ENCODE measurements around the gene DCAF6.
A peak's percentile ranks its signal among the peaks of the same experiment; 100 is the strongest.
"Not testable (repeated sequence)": the region's sequence is repeated elsewhere in the genome, so short reads cannot be mapped to it uniquely, and the experiment has no call there.

DCAF6 gene, protein sequence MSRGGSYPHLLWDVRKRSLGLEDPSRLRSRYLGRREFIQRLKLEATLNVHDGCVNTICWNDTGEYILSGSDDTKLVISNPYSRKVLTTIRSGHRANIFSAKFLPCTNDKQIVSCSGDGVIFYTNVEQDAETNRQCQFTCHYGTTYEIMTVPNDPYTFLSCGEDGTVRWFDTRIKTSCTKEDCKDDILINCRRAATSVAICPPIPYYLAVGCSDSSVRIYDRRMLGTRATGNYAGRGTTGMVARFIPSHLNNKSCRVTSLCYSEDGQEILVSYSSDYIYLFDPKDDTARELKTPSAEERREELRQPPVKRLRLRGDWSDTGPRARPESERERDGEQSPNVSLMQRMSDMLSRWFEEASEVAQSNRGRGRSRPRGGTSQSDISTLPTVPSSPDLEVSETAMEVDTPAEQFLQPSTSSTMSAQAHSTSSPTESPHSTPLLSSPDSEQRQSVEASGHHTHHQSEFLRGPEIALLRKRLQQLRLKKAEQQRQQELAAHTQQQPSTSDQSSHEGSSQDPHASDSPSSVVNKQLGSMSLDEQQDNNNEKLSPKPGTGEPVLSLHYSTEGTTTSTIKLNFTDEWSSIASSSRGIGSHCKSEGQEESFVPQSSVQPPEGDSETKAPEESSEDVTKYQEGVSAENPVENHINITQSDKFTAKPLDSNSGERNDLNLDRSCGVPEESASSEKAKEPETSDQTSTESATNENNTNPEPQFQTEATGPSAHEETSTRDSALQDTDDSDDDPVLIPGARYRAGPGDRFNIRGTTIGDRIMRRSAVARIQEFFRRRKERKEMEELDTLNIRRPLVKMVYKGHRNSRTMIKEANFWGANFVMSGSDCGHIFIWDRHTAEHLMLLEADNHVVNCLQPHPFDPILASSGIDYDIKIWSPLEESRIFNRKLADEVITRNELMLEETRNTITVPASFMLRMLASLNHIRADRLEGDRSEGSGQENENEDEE

DNA sequence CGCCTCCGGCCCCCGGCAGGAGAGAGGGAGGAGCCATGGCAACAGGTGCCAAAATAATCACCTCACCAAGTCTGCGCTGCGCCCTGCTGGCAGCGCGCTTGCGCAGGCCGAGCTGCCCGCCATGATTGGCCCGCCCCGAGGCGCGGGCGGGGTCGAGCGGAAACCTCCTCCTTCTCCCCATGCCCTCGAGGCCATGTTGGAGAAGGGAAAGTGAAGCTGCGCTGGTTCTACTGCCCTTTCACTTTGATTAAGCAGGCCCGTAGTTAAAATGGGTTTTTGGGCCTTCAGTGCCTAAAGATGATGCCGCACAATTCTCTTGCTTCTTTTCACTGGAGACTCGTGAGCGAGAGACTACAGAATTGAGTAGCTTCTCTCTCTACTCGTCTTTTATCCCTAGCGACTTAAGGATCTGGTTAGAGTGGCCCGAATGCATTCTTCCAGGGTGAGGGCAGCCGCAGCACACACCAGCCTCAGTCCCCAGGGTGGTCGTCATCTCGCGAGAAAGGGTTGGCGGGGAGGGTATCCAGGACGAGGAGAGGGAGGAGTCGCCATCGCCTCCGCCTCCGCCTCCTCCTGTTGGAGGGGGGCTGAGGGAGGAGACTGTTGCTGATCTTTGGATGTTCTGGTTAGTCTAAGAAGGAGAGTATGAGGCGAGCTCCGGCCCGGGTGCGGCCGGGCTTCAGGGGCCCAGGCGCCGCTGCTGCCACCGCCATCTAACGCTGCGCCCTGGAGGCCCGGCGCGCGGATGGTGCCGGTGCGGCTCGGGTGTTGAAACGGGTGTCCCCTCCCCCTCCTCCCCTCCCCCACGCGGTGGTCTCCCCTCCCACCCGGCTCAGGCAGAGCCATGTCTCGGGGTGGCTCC, at the start of gene DCAF6:
Gene DCAF6 (plus strand): TSS at position 616 of the 862 bp plus-strand sequence. CDS start 229 bp downstream, at position 845.
- DNase-seq (ENCODE audit: low spot score) = peak; percentile 100

DNA sequence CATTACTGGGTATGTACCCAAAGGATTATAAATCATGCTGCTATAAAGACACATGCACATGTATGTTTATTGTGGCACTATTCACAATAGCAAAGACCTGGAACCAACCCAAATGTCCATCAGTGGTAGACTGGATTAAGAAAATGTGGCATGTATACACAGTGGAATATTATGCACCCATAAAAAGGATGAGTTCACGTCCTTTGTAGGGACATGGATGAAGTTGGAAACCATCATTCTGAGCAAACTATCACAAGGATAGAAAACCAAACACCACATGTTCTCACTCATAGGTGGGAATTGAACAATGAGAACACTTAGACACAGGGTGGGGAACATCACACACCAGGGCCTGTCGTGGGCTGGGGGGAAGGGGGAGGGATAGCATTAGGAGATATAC, 49.3 kb upstream of the DCAF6 start:
- not testable (repeated sequence) for DNase-seq (ENCODE audit: low spot score)

DNA sequence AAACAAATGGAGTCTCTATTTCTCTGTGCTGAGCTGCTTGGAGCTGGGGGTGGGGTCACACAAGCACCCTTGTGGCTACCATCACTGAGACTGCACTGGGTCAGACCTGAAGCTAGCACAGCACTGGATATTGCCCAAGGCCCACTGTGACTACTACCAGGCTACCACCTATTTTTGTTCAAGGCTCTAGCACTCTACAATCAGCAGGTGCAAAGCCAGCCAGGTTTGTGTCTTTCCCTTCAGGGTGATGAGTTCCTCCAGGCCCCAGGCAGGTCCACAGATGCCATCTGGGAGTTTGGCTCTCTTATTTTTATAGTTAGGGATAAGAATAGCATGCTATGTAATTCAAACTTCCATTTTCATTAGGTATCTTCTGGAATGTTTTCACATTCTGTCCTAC, 46.1 kb upstream of the DCAF6 start:
- DNase-seq (ENCODE audit: low spot score) = no peak

DNA sequence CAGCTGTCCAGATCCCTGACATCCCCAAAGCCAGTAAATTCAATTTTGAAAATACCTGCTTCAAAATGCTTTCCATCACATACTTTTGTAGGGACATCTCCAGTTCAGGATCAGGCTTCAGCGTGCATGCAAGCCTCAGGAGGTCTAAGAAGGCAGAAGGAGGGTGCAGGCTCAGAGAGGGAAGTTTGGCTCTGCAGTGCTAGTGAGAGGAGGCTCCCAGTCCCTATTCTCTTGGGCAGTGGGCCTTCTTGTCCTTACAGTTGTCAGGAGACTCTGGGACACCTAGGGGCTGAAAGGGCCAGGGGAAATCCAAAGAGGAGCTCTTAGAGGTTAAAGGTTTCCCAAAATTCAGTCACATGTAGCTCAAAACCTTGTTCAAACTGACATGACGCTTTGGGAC, 42.7 kb upstream of the DCAF6 start:
- DNase-seq (ENCODE audit: low spot score) = no peak

DNA sequence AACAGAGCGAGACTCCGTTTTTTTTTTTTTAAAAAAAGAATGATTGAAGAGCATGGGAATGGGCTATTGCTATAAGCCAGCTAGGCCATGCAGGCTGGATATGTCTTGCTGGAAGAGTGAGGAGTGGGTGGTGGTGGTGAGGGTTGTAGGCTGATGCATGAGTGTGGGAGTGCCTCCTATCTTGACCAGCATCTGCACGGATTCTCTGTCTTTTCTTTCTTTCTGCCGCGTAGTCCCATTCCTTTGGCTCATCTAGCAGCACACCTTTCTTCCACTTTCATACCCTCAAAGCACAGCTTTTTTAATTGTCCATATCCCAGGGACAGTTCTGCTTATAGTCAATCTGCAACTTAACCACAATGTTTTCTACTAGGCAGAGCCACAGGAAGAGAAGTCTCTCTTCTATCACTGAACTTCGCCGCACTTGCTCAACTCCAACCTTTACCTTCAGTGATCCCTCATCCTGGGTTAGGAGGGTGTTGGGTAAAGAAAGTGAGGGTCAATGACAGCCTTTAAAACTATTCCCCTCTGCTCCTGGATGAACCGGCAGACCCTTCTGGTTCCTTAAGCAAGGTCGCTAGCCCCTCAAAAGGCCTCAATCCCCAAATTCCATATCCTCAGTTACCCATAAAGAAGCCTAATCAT, 37.8 kb upstream of the DCAF6 start:
- no peak for DNase-seq (ENCODE audit: low spot score)

DNA sequence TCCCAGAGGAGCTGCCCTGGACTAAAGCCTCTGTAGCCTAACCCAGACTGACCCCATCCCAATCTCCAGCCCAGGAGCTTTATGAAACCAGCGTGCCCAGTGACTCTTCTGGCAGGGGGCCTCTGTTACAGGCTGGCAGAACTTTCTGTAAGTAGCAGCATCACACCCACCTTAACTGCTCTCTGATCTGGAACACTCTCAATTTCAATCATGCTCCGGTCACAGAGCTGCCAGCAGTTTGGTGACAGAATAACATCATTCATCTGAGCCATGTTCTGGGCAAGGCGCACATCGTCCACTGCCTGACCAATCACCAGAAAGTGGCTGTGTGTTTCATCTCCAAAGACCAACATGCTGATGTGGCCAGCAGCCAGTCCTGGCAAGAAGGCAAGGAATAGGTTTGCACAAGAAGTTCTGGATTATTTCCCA, 37.2 kb upstream of the DCAF6 start:
- DNase-seq (ENCODE audit: low spot score) = no peak

DNA sequence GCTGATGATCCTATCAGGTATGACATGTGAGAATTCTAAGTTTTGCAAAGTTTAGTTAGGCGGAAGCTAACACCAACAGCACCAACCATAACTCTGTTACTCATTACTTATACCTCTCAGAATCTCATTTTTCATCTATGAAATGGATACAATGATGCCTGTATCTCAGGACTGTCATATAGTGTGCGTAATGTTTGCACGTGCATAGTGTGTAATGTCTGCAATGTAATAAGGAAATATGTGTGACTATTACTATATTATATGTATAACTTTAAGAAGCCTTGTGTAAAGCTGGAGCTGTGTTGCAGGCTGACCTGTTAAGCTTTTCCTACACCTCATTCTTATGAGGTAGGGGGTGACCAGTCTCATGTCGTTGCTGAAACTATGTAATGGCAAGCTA, 35.6 kb upstream of the DCAF6 start:
- no peak for DNase-seq (ENCODE audit: low spot score)

DNA sequence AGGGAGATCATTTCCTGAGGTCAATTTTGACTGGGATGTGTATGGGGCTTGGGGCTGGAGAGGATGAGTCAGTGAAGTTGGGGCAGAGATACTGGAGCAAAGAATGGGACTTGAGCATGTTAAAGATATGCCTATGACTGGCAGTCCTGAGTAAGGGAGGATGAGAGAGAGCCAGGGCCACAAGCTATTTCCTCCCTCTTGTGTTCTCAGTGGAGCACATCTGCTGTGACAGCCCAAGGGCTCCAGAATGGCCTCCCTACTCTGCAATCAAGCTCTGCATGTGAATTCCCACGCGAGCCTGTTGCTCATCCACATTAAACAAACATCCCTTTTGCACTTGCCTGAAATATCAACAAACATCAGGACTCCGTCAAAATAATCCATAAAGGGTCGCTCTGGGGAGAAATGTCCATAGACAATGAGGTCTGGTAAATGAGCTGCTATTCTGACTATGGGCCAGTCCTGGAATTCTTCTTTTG, 31.8 kb upstream of the DCAF6 start:
- no peak for DNase-seq (ENCODE audit: low spot score)

DNA sequence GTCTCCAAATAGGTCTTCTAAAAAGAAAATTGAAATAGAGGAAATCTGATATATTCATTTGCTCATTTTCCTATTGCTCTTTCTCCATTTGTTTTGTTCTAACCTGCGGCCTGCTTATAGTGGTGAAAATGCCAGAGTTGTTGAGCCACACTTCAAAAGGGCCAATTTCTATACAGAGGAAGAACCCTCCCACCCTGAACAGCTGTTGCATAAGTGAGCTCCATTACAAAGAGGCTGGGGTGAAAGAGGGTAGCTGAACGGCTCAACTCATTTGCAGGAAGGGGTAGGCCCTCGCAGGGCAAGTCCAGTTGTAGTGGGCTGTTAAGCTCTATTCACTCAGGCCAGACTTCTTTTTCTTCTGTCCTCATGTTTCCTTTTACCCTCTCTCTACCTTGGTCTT, 31.3 kb upstream of the DCAF6 start:
- DNase-seq (ENCODE audit: low spot score) = no peak

DNA sequence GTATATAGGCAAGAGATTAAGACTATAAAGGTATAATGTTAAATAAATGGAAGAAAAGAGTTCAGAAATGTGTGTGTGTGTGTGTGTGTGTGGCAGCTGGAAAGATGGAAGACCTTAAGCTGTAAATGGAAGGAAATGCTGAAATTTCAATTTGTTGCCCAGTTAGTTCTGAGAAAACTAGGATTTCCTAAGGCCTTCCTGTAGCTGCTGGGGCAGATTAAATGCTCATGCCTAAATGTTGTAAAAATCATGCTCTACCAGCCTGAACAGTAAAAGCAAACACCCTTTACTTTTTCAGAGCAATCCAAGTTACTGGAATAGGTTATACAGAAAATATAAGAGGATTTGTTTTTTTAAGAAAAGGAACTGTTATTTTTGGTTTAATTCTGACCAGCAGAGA, 30.8 kb upstream of the DCAF6 start:
- DNase-seq (ENCODE audit: low spot score) = no peak

DNA sequence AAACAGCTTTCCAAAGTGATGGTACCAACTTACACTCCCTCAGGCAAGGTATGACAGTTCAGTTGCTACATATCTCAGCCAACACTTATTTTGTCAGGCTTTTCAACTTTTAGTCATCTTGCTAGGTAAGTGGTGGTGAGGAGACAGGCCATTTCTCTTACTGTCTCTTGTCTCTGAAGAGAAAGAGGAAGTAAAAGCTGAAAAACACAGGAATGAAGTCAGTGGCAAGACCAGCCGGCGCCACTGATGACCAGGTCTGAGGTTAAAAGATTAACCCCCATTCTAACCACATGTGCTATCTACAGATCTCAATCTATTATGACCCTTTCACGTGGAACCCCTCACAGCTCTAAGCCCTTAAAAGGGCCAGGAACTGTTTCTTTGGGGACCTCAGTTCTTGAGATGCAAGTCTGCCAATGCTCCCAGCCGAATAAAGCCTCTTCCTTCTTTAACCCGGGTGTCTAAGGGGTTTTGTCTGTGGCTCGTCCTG, 26.7 kb upstream of the DCAF6 start:
- peak; percentile 27 for DNase-seq (ENCODE audit: low spot score)

DNA sequence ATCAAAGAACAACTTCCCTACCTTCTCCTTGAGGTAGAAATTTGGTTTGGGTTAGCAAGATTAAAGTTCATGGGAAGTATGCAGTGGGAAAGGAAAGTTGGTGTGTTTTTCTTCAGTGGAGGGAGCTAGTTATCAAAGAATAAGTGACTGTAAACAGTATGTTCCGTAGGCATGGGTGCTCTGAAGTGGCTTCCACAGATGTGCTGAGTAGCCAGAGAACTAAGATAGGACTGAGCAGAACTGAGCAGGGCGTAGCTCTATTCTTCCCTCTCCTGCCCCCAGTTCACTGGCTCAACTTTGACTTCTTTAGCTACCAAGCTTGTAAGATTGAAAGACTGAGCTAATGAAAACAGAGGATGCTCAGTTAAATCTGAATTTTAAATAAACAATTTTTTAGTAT, 26.0 kb upstream of the DCAF6 start:
- DNase-seq (ENCODE audit: low spot score) = no peak

DNA sequence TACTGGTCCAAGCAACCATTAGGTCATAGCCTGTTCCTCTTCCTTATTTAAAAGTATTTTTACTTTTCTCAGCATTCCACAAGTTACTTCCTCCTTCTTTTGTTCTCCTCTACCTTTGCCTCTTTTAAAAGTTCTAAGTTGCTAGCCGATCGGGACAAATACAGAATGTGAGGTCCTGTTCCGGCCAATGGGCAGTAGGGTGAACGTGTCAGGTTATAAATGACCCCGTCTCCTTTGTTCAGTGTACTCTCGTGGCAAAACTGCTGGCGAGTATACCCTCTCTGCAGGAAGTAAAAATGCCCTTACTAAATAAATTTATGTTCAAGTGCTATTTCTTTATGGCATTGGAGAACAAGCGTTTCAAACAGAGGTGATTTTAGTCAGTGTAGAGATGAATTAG, 25.1 kb upstream of the DCAF6 start:
- DNase-seq (ENCODE audit: low spot score) = no peak

DNA sequence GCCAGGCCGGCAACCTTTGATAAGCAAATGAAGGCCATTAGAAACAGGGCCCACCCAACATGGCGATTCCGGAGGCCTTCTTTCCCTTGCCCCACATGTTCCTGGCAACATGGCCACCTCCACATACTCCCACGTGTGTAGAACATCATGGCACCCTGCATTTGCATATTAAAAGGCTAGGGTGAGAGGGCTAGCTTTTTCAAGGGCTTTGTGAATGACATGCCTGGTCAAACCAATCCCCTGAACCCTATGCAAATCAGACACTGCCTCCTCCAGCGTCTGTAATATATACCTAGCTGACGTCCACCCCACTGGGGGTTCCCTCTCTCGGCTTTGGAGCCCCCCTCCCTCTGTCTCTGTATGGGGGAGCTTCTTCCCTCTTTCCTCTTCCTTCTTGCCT, 24.2 kb upstream of the DCAF6 start:
- DNase-seq (ENCODE audit: low spot score) = no peak

DNA sequence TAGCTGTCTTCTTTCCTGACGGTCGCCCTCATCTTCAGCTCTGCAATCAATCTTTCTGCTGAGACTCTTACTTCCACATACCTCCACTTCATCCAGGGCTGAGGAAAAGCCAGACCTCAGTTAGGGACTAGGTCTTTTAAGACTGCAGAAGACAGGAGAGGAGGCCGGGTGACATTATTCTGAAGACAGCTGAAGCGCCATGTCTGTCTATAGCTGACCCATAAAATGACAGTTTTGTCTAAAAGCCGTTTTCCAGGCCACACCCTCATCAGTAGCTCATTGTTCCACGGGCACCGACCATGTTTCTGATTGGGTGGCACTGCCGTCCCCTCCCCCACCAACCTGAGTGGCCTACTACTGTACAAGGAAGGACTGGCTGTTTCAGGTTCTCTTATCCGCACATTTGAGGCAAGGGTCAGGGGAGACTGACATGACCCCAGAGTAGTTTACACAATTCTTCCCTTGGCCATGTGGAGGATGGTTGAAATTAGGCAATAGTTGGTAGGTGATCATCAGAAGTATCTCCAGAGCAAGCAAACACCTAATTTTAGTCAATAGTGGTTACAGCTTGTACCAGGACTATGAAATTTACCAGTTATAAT, 22.5 kb upstream of the DCAF6 start, which contains the start of gene ADCY10:
Gene ADCY10 (minus strand): TSS at position 240 of the 602 bp plus-strand sequence. CDS start 8,994 bp downstream, outside the sequence.
- no peak for DNase-seq (ENCODE audit: low spot score)

DNA sequence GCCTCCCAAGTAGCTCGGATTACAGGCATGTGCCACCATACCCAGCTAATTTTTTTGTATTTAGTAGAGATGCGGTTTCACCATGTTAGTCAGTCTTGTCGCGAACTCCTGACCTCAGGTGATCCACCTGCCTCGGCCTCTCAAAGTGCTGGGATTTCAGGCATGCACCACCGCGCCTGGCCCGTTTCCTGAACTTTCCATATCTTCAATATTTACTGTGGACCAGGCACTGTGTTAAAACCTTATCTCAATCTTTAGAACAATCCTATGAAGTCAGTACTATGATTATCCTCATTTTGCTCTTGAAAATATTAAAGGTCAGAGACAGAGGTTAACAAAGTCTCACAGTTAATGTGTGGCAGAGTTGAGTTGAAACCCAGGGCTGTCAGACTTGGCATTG, 20.9 kb upstream of the DCAF6 start:
- DNase-seq (ENCODE audit: low spot score) = no peak

DNA sequence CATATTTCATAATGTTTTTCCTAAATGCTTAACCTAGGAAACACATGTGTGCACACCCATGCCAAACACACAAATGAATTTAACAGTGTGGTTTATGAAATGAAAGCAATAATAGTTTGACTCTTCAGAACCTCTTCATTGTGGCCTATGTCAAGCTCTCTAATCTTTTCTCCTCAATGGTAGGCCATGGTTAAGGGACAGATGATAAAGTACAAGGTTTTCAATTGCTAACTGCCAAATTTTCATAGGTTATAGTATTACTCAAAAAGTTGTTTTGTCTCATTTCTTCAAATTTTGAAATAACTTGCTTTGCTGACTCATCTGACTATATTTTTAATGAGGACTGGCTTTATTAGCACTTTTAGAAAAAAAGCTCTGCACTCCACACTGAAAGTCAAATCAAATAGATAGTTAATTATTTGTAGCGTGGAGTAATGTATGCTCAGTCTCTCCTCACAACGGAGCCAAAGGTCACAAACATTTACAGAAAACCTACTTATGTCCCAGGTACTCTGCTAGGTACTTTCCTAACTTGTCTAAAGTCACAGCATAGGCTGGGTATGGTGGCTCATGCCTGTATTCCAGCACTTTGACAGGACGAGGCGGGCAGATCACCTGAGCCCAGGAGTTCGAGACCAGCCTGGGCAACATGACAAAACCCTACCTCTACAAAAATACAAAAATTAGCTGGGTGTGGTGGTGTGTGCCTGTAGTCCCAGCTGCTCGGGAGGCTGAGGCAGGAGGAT, 19.5 kb upstream of the DCAF6 start:
- DNase-seq (ENCODE audit: low spot score) = no peak

DNA sequence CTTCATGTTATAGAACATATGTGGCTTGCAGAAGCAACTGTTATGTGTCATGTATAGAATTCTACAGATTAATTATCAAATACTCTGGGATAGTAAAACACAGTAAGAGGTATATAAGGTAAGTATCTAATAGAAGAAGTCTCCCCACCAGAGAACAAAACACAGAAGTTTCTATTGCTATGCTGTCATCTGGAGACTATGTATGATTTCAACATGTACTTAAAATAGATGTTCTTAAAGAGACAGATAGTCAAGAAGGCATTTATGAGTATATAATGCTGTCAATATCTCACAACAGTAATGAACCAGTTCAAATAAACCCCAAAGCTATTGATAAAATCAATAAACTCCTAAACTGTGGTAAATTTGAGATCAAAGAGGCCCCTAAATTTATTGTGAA, 14.5 kb upstream of the DCAF6 start:
- no peak for DNase-seq (ENCODE audit: low spot score)

DNA sequence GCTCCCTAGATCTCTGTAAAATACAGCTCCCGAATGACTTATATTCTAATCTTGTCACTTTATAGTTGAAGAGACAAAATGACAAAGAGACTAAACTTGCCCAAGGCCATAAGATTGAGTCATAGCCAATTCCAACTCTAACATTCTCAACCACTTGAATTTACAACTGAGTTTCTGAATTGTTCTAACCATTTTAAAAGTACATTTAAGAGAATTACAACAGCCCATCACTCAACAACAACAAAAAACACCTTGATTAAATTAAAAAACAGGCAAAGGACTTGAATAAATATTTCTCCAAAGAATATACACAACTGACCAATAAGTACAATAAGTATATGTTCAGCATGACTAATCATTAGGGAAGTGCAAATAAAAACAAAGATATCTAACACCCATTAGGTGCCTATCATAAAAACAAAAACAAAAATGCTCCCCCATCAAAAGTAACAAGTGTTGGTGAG, 13.8 kb upstream of the DCAF6 start:
- no peak for DNase-seq (ENCODE audit: low spot score)
